CD14-positive monocyte (primary cell): Measurements from ENCODE around the gene ZBTB44. TPM values are rescaled to one million over a fixed set of nuclear protein-coding genes. Genes with fewer than 3 reads are reported as not detected.

Experiments
- DNase-seq, 3 donors: peaks; one replicate each; pipeline ENCODE4 v3.0.0-alpha.2; 2011 to 2022
- H2AFZ ChIP-seq: 2 replicates; pipeline ENCODE4 v1.6.0; 2012; ENCODE audit warnings: mild to moderate bottlenecking, low read depth, low read length, inconsistent platforms; ENCODE audit not compliant: insufficient read depth, poor library complexity, severe bottlenecking
- H3K27ac ChIP-seq, 2 donors: 1 replicate in 1 of 2; 2 replicates in 1 of 2; pipeline ENCODE4 v1.5.1; 2012 to 2013; ENCODE audit warnings: low read length in 2 of 2, control low read depth in 1 of 2, inconsistent platforms in 1 of 2, low read depth in 1 of 2, mild to moderate bottlenecking in 1 of 2
- H3K27me3 ChIP-seq, 2 donors: one replicate each; pipeline versions ENCODE4 v1.6.0 to v1.6.1; 2011 to 2013; ENCODE audit warnings: low read length in 2 of 2; ENCODE audit not compliant: control insufficient read depth in 2 of 2, insufficient read depth in 2 of 2
- H3K36me3 ChIP-seq, 2 donors: replicated peaks in 1 of 2; 1 replicate in 1 of 2; 2 replicates in 1 of 2; pipeline versions ENCODE4 v1.5.1 to v1.6.1; 2012 to 2013; ENCODE audit warnings: low read length in 2 of 2, control low read depth in 1 of 2, inconsistent platforms in 1 of 2, mild to moderate bottlenecking in 1 of 2; ENCODE audit not compliant: insufficient read depth in 2 of 2, control insufficient read depth in 1 of 2
- H3K4me1 ChIP-seq, 2 donors: 1 replicate in 1 of 2; 2 replicates in 1 of 2; pipeline versions ENCODE4 v1.5.1 to v1.6.1; 2012 to 2013; ENCODE audit warnings: low read length in 2 of 2, control low read depth in 1 of 2, inconsistent platforms in 1 of 2, mild to moderate bottlenecking in 1 of 2, moderate library complexity in 1 of 2; ENCODE audit not compliant: insufficient read depth in 2 of 2, control insufficient read depth in 1 of 2
- H3K4me2 ChIP-seq: replicated peaks from 2 replicates; pipeline ENCODE3; 2012; ENCODE audit warnings: low read length, moderate library complexity, mild to moderate bottlenecking; ENCODE audit not compliant: poor library complexity, severe bottlenecking; ENCODE audit errors: extremely low read depth
- H3K4me3 ChIP-seq, 3 experiments: fragments of 200-600 bp in 1 of 3; sonication (generic) in 1 of 3; replicated peaks in 1 of 3; 1 replicate in 2 of 3; 2 replicates in 1 of 3; pipeline ENCODE4 v1.5.1; 2011 to 2013; ENCODE audit warnings: low read length in 3 of 3, mild to moderate bottlenecking in 3 of 3, control low read depth in 2 of 3, low read depth in 2 of 3, inconsistent platforms in 1 of 3, moderate library complexity in 1 of 3
- H3K79me2 ChIP-seq: 2 replicates; pipeline ENCODE4 v1.6.0; 2012; ENCODE audit warnings: mild to moderate bottlenecking, control low read depth, inconsistent platforms, low read length, moderate library complexity; ENCODE audit not compliant: insufficient read depth
- H3K9ac ChIP-seq: 2 replicates; pipeline ENCODE4 v1.6.0; 2017; ENCODE audit warnings: low read length, mild to moderate bottlenecking; ENCODE audit not compliant: insufficient read depth, poor library complexity, severe bottlenecking
- H3K9me3 ChIP-seq, 2 donors: replicated peaks in 1 of 2; 1 replicate in 1 of 2; 2 replicates in 1 of 2; pipeline versions ENCODE4 v1.5.1 to v1.6.1; 2012 to 2013; ENCODE audit warnings: low read length in 2 of 2, control low read depth in 1 of 2; ENCODE audit not compliant: control insufficient read depth in 1 of 2, insufficient read depth in 1 of 2
- H4K20me1 ChIP-seq: 2 replicates; pipeline ENCODE4 v1.6.0; 2012; ENCODE audit warnings: mild to moderate bottlenecking, low read length, control low read depth, moderate library complexity; ENCODE audit not compliant: insufficient read depth
- H3K27ac Mint-ChIP-seq, 7 donors: one replicate each; pipeline ENCODE4 v1.8.0; 2020; ENCODE audit warnings: mild to moderate bottlenecking in 7 of 7, mixed read lengths in 7 of 7, moderate library complexity in 6 of 7, inconsistent platforms in 2 of 7
- H3K27me3 Mint-ChIP-seq, 3 donors: one replicate each; pipeline ENCODE4 v1.8.0; 2021 to 2022; ENCODE audit warnings: low read depth in 3 of 3, mild to moderate bottlenecking in 3 of 3, mixed read lengths in 3 of 3, moderate library complexity in 3 of 3, inconsistent platforms in 1 of 3
- H3K36me3 Mint-ChIP-seq, 2 donors: one replicate each; pipeline ENCODE4 v1.8.0; 2020; ENCODE audit warnings: mixed read lengths in 2 of 2, inconsistent platforms in 1 of 2, mild to moderate bottlenecking in 1 of 2
- H3K4me1 Mint-ChIP-seq: one replicate; pipeline ENCODE4 v1.8.0; 2020; ENCODE audit warnings: mild to moderate bottlenecking, mixed read lengths
- H3K4me3 Mint-ChIP-seq, 2 donors: one replicate each; pipeline ENCODE4 v1.8.0; 2020; ENCODE audit warnings: mild to moderate bottlenecking in 2 of 2, mixed read lengths in 2 of 2, moderate library complexity in 1 of 2
- H3K9me3 Mint-ChIP-seq, 7 donors: one replicate each; pipeline ENCODE4 v1.8.0; 2020 to 2022; ENCODE audit warnings: mixed read lengths in 7 of 7, mild to moderate bottlenecking in 6 of 7, moderate library complexity in 6 of 7, inconsistent platforms in 2 of 7
- CTCF ChIP-seq: fragments of 200-600 bp; IDR thresholded peaks from one replicate; pipeline ENCODE4 v1.8.0; 2022; ENCODE audit warnings: antibody characterized with exemption, mild to moderate bottlenecking
- WGBS: methylation state at CpG from one replicate; pipeline ENCODE4 v1.1.5; 2013; ENCODE audit warnings: missing lambda C conversion rate; ENCODE audit not compliant: insufficient coverage; 5-methylcytosine and 5-hydroxymethylcytosine counted together
- intact Hi-C, 2 donors: fragments of 100-400 bp; cut with micrococcal nuclease; formaldehyde crosslinking; loops; one replicate each; pipeline versions ENCODE4 v1.15.0 to v1.15.1; 2023
- polyA plus RNA-seq, 3 donors: library from polyadenylated mRNA; depleted of rRNA in 1 of 3; unstranded in 2 of 3; stranded (reverse) in 1 of 3; fragments of 300-500 nt in 2 of 3; fragments of >200 nt in 1 of 3; fragmentation: Illumina TruSeq in 2 of 3; gene quantifications; 1 replicate in 2 of 3; 2 replicates in 1 of 3; pipeline ENCODE4 v1.2.3, GENCODE V29; 2012 to 2021

Gene ZBTB44
- polyA plus RNA-seq, 3 donors = 2.4 to 21.3 (median 2.7) TPM

GRCh38 chr11:130227373-130227772, 87.3 kb downstream of the ZBTB44 start:
- Histone ChIP-seq H4K20me1 (no peaks in the 10 kb centered on the region), H3K27ac (no peak overlapping the region), H3K79me2 (no peaks in the 10 kb centered on the region), H3K9ac (no peak overlapping the region), H3K4me3 (no peak overlapping the region), H2AFZ (no peak overlapping the region), H3K27me3 (no peaks in the 10 kb centered on the region), H3K4me1 (no peaks in the 10 kb centered on the region), H3K36me3 (peaks cover 6 to 16% of the 10 kb centered on the region in 2 donors), H3K4me2 (no peak overlapping the region), H3K9me3 (no peaks in the 10 kb centered on the region)
- Mint-ChIP-seq H3K4me3 (no peak overlapping the region), H3K9me3 (no peaks in the 10 kb centered on the region), H3K27me3 (no peaks in the 10 kb centered on the region), H3K4me1 (no peaks in the 10 kb centered on the region), H3K27ac (no peak overlapping the region), H3K36me3 (peaks cover 20 to 22% of the 10 kb centered on the region in 2 donors)
- intact Hi-C loops = no loop called here
- TF ChIP-seq CTCF = no peak
- DNase-seq = no peak
- WGBS = 100% methylated on average over 1 of the region's 4 CpGs

- Mint-ChIP-seq H3K27me3 (peaks cover 0 to 2% (median under 1%) of the 10 kb centered on the region in 3 donors), H3K9me3 (peaks cover 0 to 4% (median 0%) of the 10 kb centered on the region in 7 donors), H3K27ac (peak overlapping the region in 1 of 7 donors; percentile 40), H3K4me3 (no peak overlapping the region), H3K4me1 (no peaks in the 10 kb centered on the region), H3K36me3 (peaks cover 8 to 10% of the 10 kb centered on the region in 2 donors)
- H3K27ac ChIP-seq = no peak overlapping the region
- no peak for TF ChIP-seq CTCF
- H3K4me1 ChIP-seq = no peaks in the 10 kb centered on the region
- no peaks in the 10 kb centered on the region for H4K20me1 ChIP-seq
- no peaks in the 10 kb centered on the region for H3K27me3 ChIP-seq
- H3K9ac ChIP-seq = no peak overlapping the region
- no peak overlapping the region for H3K4me2 ChIP-seq
- H2AFZ ChIP-seq = no peak overlapping the region
- no peaks in the 10 kb centered on the region for H3K79me2 ChIP-seq
- DNase-seq = no peak
- intact Hi-C loops = no loop called here
- no peaks in the 10 kb centered on the region for H3K36me3 ChIP-seq
- no peak overlapping the region for H3K4me3 ChIP-seq
- WGBS = 91% methylated on average over 6 of the region's 12 CpGs
- no peaks in the 10 kb centered on the region for H3K9me3 ChIP-seq
These were observed 91.3 kb downstream of the ZBTB44 start for GRCh38 chr11:130223291-130223971.
